HepG2 (cell line): ENCODE measurements around the gene IFT57. TPM values are rescaled to one million over a fixed set of nuclear protein-coding genes. Genes with fewer than 3 reads are reported as not detected.
"Not testable (repeated sequence)": the region's sequence is repeated elsewhere in the genome, so short reads cannot be mapped to it uniquely, and the experiment has no call there.

ENCODE experiments used
- ATAC-seq: fragments of 200-7000 bp; cut with Tn5 transposase; 3 replicates; pipeline ENCODE4 v1.9.1; 2020; ENCODE audit warnings: mild to moderate bottlenecking, moderate library complexity
- BruUV-seq: library from RNA; stranded (reverse); fragments of 400-500 nt; replicated peaks from 2 replicates; lab custom pipeline; 2021; lab: Mats Ljungman, UMichigan
- CTCF ChIA-PET: fragments of 300-600 bp; formaldehyde crosslinking; extraction: SDS; loops from one replicate; lab custom pipeline; 2021; ENCODE audit warnings: low total read pairs, inconsistent platforms, low intra/inter-chr PET ratio; lab: Yijun Ruan, JAX
- POLR2A ChIA-PET: fragments of 350-600 bp; sonication (Branson Sonifier 250); formaldehyde crosslinking; loops from one replicate; lab custom pipeline; 2020; ENCODE audit warnings: antibody characterized with exemption, inconsistent platforms; lab: Yijun Ruan, JAX
- DNase-seq: peaks from one replicate; pipeline ENCODE4 v3.0.0-alpha.2; 2015; ENCODE audit warnings: low spot score
- FAIRE-seq: peaks from 3 replicates; lab custom pipeline; 2011; peaks lifted over from hg19 to GRCh38; lab: Jason Lieb, UNC
- H2AFZ ChIP-seq: one replicate; pipeline ENCODE4 v1.6.1; 2011; ENCODE audit warnings: low read length, inconsistent platforms
- H3K27ac ChIP-seq: fragments of 300-600 bp; 3 replicates; pipeline ENCODE4 v1.8.0; 2011; ENCODE audit warnings: mixed run types, mild to moderate bottlenecking, mixed read lengths, low read length, inconsistent platforms; ENCODE audit not compliant: insufficient read depth; ENCODE audit errors: extremely low read length
- H3K27me3 ChIP-seq, 2 experiments: fragments of 200-600 bp in 1 of 2; 2 replicates in 1 of 2; 3 replicates in 1 of 2; pipeline versions ENCODE4 v1.6.0 to v1.8.0; 2011; ENCODE audit warnings: low read length in 2 of 2, mild to moderate bottlenecking in 2 of 2, moderate library complexity in 2 of 2, inconsistent platforms in 1 of 2; ENCODE audit not compliant: insufficient read depth in 2 of 2, control insufficient read depth in 1 of 2
- H3K36me3 ChIP-seq, 2 experiments: fragments of 200-600 bp in 1 of 2; replicated peaks in 1 of 2; 2 replicates in 1 of 2; 3 replicates in 1 of 2; pipeline versions ENCODE4 v1.5.1 to v1.8.0; 2011; ENCODE audit warnings: low read length in 2 of 2, inconsistent platforms in 1 of 2; ENCODE audit not compliant: insufficient read depth in 2 of 2, control insufficient read depth in 1 of 2
- H3K4me1 ChIP-seq: 2 replicates; pipeline ENCODE4 v1.5.1; 2012; ENCODE audit warnings: low read length, inconsistent platforms; ENCODE audit not compliant: insufficient read depth
- H3K4me2 ChIP-seq: 2 replicates; pipeline ENCODE4 v1.6.0; 2011; ENCODE audit warnings: low read depth, low read length, inconsistent platforms
- H3K4me3 ChIP-seq, 3 experiments: fragments of 200-600 bp in 1 of 3; sonication (generic), shearing (Covaris generic) in 1 of 3; replicated peaks in 1 of 3; 2 replicates each; pipeline ENCODE4 v1.5.1; 2011 to 2016; ENCODE audit warnings: low read length in 3 of 3, inconsistent platforms in 2 of 3, low read depth in 2 of 3, mild to moderate bottlenecking in 2 of 3, control low read depth in 1 of 3, mixed read lengths in 1 of 3; ENCODE audit not compliant: insufficient read depth in 1 of 3
- H3K79me2 ChIP-seq: one replicate; pipeline ENCODE4 v1.6.1; 2011; ENCODE audit warnings: low read length, inconsistent platforms; ENCODE audit not compliant: insufficient read depth
- H3K9ac ChIP-seq: 2 replicates; pipeline ENCODE4 v1.6.0; 2011; ENCODE audit warnings: mild to moderate bottlenecking, low read depth, low read length, inconsistent platforms; ENCODE audit not compliant: insufficient read depth
- H3K9me3 ChIP-seq: 2 replicates; pipeline ENCODE4 v1.5.1; 2012; ENCODE audit warnings: mild to moderate bottlenecking, low read length
- H4K20me1 ChIP-seq: 2 replicates; pipeline ENCODE4 v1.6.0; 2011; ENCODE audit warnings: inconsistent platforms, mild to moderate bottlenecking, low read length, moderate library complexity; ENCODE audit not compliant: insufficient read depth
- CCDC6 ChIP-seq: sonication (generic); formaldehyde crosslinking; IDR thresholded peaks from 2 replicates; pipeline ENCODE4 v1.8.1; 2022; ENCODE audit warnings: mild to moderate bottlenecking, missing genetic modification reagents, moderate library complexity
- KAT8 ChIP-seq: IDR thresholded peaks from 2 replicates; pipeline ENCODE4 v1.6.1; 2016; ENCODE audit warnings: missing genetic modification reagents, missing compliant biosample characterization
- ZFP82 ChIP-seq: sonication (generic); formaldehyde crosslinking; IDR thresholded peaks from 2 replicates; pipeline ENCODE4 v1.5.1; 2020; ENCODE audit warnings: mild to moderate bottlenecking, missing genetic modification reagents, borderline replicate concordance
- WGBS: methylation state at CpG from one replicate; pipeline ENCODE4 v1.1.6; 2017; ENCODE audit warnings: low lambda C conversion rate; 5-methylcytosine and 5-hydroxymethylcytosine counted together
- in situ Hi-C: cut with HindIII; loops from 2 replicates; pipeline ENCODE4 v1.10.0; 2017; ENCODE audit warnings: low pct_unique_long_range_greater_than_20kb; ENCODE audit not compliant: extremely low pct_ligation_motif_present
- intact Hi-C: fragments of 100-400 bp; cut with micrococcal nuclease; formaldehyde crosslinking; loops from one replicate; pipeline ENCODE4 v1.10.0; 2022; ENCODE audit not compliant: unreplicated experiment
- polyA plus RNA-seq, 8 experiments: library from polyadenylated mRNA; depleted of rRNA in 3 of 8; stranded (reverse) in 7 of 8; unstranded in 1 of 8; fragments of >200 nt; fragmentation: Illumina TruSeq in 4 of 8; extraction: Trizol in 4 of 8; gene quantifications; 2 replicates each; pipeline versions ENCODE4 v1.2.1 to v1.2.3, GENCODE V29; 2011 to 2016; ENCODE audit warnings: low read depth in 4 of 8, missing spikeins in 1 of 8, mixed read lengths in 1 of 8; ENCODE audit not compliant: insufficient read depth in 1 of 8
- total RNA-seq, 5 experiments: library from RNA; depleted of rRNA; stranded (reverse); fragments of >200 nt; fragmentation: Illumina TruSeq; extraction: Trizol; gene quantifications; 2 replicates each; pipeline ENCODE4 v1.2.3, GENCODE V29; 2016; ENCODE audit warnings: low read depth in 1 of 5
- TF ChIP-seq, protein P1 (sequence below), 2 experiments: sonication (generic) in 1 of 2; formaldehyde crosslinking in 1 of 2; IDR thresholded peaks; 2 replicates each; pipeline versions ENCODE4 v1.4.0 to v1.6.1; 2016 to 2020; ENCODE audit warnings: borderline replicate concordance in 1 of 2, low read depth in 1 of 2, mild to moderate bottlenecking in 1 of 2, missing genetic modification reagents in 1 of 2
- TF ChIP-seq, protein P2 (sequence below): sonication (generic); formaldehyde crosslinking; IDR thresholded peaks from 2 replicates; pipeline ENCODE4 v1.5.0; 2020; ENCODE audit warnings: missing genetic modification reagents

Gene IFT57
- total and polyA plus RNA-seq, 2 of the 13 experiments (the other 11 are each of a cell fraction or from before 2014, with no cell fraction given) = 5.5 to 14.5 TPM

DNA sequence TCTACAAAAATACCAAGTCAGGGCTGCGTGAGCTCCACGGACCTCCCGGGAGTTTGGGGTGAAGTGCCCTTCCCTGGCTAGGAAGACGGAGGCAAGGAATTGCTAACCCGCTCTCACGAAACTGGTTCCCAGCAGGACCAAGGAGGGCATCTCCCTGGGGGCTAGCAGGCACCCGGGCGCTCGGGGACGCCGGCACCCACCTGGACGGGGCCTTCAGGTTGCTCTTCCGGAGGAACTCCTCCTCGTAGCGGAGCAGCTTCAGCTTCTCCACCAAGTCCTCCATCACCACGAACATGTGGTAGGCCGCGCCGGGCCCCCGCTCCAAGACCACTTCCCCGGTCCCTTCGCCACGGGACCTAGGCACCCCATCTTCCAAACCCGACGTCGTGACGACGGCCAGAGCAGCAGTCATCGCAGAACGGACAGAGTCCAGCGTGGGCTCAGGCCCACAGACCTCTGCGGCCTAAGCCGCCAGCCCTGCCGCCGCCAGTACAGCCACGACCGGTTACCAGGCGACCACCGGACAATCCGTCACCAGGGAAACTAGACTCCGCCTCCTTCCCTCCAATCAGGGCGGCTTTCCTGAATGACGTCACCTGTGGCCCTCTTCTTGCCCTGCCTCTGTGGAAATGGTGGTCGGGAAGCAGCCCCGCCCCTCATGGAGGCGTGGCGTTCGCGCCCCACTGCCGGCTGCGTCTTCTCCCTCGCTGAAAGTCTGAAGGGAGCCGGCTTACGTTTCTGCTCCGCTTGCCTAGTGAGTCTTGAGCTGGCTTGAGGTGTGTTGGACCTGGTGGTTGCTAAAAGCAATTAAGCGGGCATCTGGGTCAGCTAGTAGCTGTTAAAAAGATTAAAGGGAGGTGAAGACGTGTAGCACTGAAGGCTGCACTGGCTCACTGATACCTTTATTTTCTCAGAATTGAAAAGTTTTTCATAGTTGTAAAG is at the start of gene IFT57 (continued):
- TF ChIP-seq, protein P1, sequence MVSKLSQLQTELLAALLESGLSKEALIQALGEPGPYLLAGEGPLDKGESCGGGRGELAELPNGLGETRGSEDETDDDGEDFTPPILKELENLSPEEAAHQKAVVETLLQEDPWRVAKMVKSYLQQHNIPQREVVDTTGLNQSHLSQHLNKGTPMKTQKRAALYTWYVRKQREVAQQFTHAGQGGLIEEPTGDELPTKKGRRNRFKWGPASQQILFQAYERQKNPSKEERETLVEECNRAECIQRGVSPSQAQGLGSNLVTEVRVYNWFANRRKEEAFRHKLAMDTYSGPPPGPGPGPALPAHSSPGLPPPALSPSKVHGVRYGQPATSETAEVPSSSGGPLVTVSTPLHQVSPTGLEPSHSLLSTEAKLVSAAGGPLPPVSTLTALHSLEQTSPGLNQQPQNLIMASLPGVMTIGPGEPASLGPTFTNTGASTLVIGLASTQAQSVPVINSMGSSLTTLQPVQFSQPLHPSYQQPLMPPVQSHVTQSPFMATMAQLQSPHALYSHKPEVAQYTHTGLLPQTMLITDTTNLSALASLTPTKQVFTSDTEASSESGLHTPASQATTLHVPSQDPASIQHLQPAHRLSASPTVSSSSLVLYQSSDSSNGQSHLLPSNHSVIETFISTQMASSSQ (IDR thresholded peaks at IDR 0.05; ENCODE audit: low read depth) = no peak
- TF ChIP-seq, protein P1 (CRISPR knock-in tag; IDR thresholded peaks at IDR 0.05; ENCODE audit: borderline replicate concordance) = no peak

DNA sequence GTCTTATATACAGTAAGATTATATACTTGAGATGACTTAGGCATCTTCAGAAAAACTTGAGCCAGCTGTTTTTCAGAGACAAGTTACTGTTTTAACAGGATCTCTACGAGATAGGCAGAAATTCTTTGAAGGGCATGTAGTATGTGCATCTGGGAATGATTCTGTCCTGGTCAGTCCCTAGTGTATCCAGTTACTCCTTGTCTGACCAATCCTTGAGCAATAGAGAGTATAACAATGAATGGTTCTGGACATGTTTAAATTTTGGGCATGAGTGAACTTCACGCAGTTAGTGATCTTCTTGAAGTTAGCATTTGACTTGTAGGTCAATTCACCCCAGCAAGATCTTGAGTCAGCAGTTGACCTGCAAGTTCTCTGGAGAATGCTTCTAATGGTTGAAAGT is 49.4 kb upstream of the IFT57 start:
- Histone ChIP-seq H3K4me2 (no peak overlapping the region), H3K36me3 (no peaks in the 10 kb centered on the region), H3K9ac (no peak overlapping the region), H3K4me1 (no peaks in the 10 kb centered on the region), H2AFZ (no peak overlapping the region), H3K9me3 (no peaks in the 10 kb centered on the region), H3K27ac (no peak overlapping the region), H3K79me2 (no peaks in the 10 kb centered on the region), H3K27me3 (no peaks in the 10 kb centered on the region), H3K4me3 (no peak overlapping the region), H4K20me1 (no peaks in the 10 kb centered on the region)
- 0% methylated on average over 2 of the region's 2 CpGs for WGBS
- FAIRE-seq = no peak
- no peak for DNase-seq
- in situ Hi-C loops = no loop called here
- TF ChIP-seq ZFP82 (CRISPR knock-in tag) (no peak), CCDC6 (CRISPR knock-in tag) (no peak), KAT8 (CRISPR knock-in tag) (no peak)
- TF ChIP-seq, protein P2, sequence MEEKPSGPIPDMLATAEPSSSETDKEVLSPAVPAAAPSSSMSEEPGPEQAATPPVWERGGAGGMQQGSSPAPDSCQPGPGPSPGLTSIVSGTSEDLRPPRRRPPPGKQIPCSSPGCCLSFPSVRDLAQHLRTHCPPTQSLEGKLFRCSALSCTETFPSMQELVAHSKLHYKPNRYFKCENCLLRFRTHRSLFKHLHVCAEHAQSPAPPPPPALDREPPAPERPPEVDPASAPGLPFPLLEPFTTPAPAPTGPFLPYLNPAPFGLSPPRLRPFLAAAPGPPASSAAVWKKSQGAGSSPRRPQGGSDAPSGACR (CRISPR knock-in tag) = no peak
- CTCF ChIA-PET = no interaction called here
- intact Hi-C loops = no loop called here
- ATAC-seq = no peak
- POLR2A ChIA-PET = no interaction called here
- BruUV-seq = no TSS peak

DNA sequence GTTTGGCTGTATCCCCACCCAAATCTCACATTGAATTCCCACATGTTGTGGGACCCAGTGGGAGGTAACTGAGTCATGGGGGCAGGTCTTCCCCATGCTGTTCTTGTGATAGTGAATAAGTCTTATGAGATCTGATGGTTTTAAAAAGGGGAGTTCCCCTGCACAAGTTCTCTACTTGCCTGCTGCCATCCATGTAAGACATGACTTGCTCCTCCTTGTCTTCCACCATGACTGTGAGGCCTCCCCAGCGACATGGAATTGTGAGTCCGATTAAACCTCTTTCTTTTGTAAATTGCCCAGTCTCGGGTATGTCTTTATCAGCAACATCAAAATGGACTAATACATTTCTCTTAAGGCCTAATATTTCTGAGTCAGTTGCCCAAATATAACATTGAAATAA is 46.0 kb upstream of the IFT57 start:
- DNase-seq, H2AFZ ChIP-seq, in situ Hi-C loops, H3K27ac ChIP-seq, H3K27me3 ChIP-seq, H3K4me2 ChIP-seq, ATAC-seq, H4K20me1 ChIP-seq, H3K4me3 ChIP-seq, H3K9me3 ChIP-seq, intact Hi-C loops, H3K9ac ChIP-seq, CTCF ChIA-PET, H3K79me2 ChIP-seq, FAIRE-seq, POLR2A ChIA-PET, H3K36me3 ChIP-seq, H3K4me1 ChIP-seq, BruUV-seq: not testable (repeated sequence)
- WGBS = 4% methylated on average over 3 of the region's 3 CpGs
